Inflammatory macrophage (primary cell): Measurements from ENCODE around the gene CLEC18C.
"Not testable (repeated sequence)": the region's sequence is repeated elsewhere in the genome, so short reads cannot be mapped to it uniquely, and the experiment has no call there.

Experiments
- DNase-seq, 2 donors: peaks; one replicate each; pipeline ENCODE4 v3.0.0-alpha.2; 2020 to 2022

The CLEC18C gene

GRCh38 chr16:70159355-70160348 lies 13.9 kb upstream of the CLEC18C start:
- DNase-seq, result no peak

- no peak for DNase-seq
These were observed 13.2 kb upstream of the CLEC18C start for GRCh38 chr16:70160388-70160787.

GRCh38 chr16:70160821-70161220 lies 12.8 kb upstream of the CLEC18C start:
- DNase-seq, result no peak

- no peak for DNase-seq
These were observed 12.2 kb upstream of the CLEC18C start for GRCh38 chr16:70161350-70161749.

GRCh38 chr16:70162041-70162451 lies 11.5 kb upstream of the CLEC18C start:
- DNase-seq, result no peak

GRCh38 chr16:70163596-70163995 lies 10.0 kb upstream of the CLEC18C start:
- no peak for DNase-seq

GRCh38 chr16:70166688-70167087 lies 6.9 kb upstream of the CLEC18C start:
- DNase-seq, result not testable (repeated sequence)

- not testable (repeated sequence) for DNase-seq
These were observed 329 bp downstream of the CLEC18C start for GRCh38 chr16:70173916-70174315.

GRCh38 chr16:70174387-70174932 lies 873 bp downstream of the CLEC18C start:
- DNase-seq, result not testable (repeated sequence)

GRCh38 chr16:70187858-70188607 lies 14.4 kb downstream of the CLEC18C start:
- not testable (repeated sequence) for DNase-seq

GRCh38 chr16:70188608-70188915 lies 15.0 kb downstream of the CLEC18C start:
- not testable (repeated sequence) for DNase-seq

- DNase-seq, result not testable (repeated sequence)
These were observed 17.0 kb downstream of the CLEC18C start for GRCh38 chr16:70190574-70190973.

GRCh38 chr16:70196683-70197300 lies 23.2 kb downstream of the CLEC18C start:
- not testable (repeated sequence) for DNase-seq

GRCh38 chr16:70197611-70198010 lies 24.0 kb downstream of the CLEC18C start:
- DNase-seq, result not testable (repeated sequence)

GRCh38 chr16:70198230-70198629 lies 24.6 kb downstream of the CLEC18C start:
- not testable (repeated sequence) for DNase-seq

GRCh38 chr16:70198666-70199065 lies 25.1 kb downstream of the CLEC18C start:
- not testable (repeated sequence) for DNase-seq

GRCh38 chr16:70199170-70199569 lies 25.6 kb downstream of the CLEC18C start:
- DNase-seq, result not testable (repeated sequence)

- not testable (repeated sequence) for DNase-seq
These were observed 26.5 kb downstream of the CLEC18C start for GRCh38 chr16:70200063-70200462.

GRCh38 chr16:70203508-70203907 lies 29.9 kb downstream of the CLEC18C start:
- not testable (repeated sequence) for DNase-seq

- not testable (repeated sequence) for DNase-seq
These were observed 30.4 kb downstream of the CLEC18C start for GRCh38 chr16:70204010-70204409.

- not testable (repeated sequence) for DNase-seq
These were observed 31.2 kb downstream of the CLEC18C start for GRCh38 chr16:70204668-70205405.

- not testable (repeated sequence) for DNase-seq
These were observed 32.8 kb downstream of the CLEC18C start for GRCh38 chr16:70206382-70206781.
